Measurements from ENCODE around the gene TMEM271.

The TMEM271 gene

DNA sequence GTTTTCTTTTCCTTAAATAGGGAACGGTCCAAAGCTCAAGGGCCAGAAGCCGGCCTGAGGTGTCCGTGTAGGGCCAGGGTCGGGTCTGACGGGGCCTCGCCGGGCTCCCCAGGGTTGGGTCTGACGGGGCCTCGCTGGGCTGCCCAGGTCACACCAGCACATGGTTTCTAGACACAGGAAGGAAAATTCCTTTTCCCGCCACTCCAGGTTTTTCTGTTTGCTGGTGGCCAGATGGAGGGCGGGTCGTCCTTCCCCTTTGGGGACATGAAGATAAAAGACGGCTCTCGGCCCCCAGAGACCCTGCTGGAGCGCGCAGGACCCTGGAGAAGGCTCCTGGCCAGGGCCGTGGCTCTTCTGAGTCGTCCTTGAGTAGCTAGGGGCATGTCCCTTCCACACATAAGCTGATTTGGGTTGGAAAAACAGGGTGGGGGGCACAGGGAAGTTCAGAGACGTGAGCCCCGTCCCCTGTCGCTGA is 42.0 kb downstream of the TMEM271 start:
- no peak for DNase-seq (ENCODE audit: low spot score)

DNA sequence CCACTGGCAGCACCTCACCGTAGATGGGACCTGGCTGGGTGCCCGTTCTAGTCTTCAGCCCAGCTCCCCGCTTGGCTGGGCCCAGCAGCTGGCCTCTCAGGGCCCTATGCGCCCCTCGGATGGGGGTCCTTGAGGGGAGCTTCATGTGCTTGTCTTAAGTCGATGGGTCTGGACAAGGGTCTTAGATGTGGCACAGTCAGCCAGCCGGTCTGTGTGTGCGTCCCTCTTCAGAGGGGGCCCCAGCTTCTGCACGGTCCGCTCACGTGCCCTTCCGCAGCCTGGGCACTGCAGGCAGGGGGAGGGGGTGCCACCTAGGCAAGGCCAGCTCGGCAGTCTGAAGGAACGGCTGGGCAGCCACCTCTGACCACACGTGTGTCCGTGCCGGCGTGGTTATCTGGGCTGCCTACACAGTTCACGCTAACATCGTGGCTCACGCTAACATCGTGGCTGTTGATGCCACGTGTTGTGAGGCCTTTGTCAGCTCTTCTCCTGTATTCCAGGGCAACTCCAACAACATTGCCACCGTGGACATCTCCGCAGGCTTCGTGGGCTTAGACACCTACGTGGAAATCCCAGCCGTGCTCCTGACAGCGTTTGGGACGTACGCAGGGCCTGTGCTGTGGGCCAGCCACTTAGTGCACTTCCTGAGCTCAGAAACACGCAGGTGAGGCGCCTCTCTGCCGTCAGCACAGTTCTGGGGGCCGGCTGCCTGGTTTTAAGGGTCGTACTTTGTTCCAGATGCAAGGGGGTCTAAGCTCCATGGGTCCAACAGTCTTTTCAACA is 42.6 kb downstream of the TMEM271 start:
- no peak for DNase-seq (ENCODE audit: low spot score)

DNA sequence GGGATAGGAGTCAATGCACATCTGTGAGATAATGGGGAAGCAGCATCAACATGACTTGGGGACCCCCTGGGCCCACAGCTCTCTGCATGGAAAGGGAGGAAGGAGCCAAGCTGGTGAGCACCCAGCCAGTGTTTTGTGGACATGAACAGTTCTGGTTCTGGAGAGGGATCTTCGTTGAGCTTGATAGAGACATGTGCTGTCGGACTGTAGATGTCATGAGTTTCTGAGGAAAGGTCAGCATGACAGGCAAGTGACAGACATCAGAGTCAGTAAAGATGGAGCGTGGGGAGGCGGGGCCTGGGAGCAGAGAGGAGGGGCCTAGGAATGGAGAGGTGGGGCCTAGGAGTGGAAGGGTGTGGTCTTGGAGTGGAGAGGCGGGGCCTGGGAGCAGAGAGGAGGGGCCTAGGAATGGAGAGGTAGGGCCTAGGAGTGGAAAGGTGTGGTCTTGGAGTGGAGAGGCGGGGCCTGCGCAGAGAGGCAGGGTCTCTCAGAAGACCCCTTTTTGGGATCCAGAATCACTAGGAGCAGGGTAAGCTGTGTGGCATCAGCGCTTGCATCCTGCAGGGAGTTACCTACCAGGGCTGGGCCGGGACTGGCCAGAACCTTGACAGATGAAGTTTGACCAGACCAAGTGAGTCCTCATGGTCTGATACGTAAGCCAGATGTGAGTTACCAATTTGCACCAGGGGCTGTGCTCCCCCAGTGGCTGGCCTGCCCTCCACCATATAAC is 43.3 kb downstream of the TMEM271 start:
- peak; percentile 15 for DNase-seq (ENCODE audit: low spot score)

DNA sequence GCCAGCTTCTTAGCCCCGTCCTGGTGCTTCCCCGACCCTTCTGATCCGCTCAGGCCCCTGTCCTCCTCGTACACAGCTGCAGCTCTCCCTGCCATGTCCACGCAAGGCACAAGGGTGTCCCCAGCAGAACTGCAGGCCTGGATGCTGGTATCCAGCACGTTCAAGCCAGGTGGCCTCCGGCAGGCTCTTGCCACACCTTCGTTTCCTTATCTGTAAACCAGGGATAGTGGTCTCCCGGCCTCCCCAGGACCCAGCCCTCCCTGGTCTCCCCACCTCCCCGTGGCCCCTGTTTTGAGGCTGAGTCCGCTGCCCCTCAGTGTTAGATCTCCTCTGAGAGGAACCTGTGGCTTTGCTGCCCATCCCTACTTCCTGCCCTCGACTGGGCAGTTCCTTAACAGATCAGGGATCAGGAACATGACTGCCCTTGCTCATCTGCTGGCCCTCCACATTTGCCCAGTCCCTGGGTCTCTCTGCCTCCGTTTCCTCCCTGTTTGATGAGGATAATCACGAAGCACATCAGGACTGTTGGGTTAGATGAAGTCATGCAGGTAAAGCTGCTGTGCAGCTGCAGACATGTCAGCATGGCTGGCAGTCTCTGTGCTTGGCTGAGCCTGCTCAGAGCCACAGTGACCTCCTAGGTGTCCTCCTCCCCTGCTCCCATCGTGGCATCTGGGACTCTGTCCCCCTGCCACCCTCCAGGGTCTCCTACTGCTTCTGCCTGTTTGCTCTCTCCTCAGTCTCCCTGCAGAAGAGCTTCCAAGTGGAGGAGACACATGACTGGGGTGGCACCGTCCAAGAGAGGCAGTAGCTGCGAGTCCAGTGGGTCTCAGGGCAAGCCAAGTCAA is 44.2 kb downstream of the TMEM271 start:
- DNase-seq (ENCODE audit: low spot score) = no peak

DNA sequence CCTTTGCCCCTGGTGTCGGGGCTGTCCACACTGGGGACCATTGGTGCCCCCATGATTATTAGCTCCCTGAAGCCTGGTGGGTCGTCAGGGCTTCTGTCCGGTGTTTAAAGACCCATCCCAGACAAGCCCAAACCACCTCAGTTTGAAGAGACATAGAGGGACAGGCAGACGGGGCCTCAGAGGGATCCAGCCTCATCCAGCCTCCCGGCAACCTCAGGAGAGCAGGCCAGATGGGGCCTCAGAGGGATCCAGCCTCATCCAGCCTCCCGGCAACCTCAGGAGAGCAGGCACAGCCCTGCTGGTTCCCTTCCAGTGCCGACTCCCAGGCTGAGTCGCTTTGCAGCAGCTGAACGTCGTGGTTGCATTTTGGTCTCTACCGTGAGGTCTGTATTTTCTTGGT is 45.0 kb downstream of the TMEM271 start:
- no peak for DNase-seq (ENCODE audit: low spot score)

DNA sequence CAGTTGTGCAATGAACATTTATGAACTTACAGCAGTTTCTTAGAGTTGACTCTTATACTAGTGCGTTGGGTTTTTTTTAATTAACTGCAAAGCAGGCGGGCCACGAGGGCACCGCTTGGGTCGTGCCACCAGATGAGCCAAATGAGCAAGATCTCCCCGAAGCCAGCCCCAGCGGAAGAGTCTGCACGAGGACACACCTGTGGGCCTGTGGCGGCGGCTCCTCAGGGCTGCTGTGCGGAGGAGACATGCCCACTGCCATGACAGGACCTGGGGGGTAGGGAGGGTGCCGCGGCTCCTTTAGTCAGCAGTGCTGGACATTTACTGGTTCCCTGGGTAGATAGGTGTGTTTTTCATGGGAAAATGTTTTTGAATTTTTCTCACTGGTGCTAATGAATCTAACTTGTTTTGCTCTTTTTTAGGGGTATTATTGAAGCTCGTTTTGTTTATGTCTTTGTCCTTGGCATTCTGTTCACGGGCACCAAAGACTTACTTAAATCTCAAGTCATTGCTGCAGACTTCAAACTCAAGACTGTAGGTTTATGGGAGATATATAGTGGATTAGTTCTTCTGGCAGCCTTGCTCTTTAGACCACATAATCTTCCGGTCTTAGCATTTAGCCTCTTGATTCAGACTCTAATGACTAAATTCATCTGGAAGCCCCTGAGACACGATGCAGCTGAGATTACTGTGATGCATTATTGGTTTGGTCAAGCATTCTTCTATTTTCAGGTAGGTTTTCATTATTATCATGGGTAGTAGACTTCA is 45.9 kb downstream of the TMEM271 start:
- no peak for DNase-seq (ENCODE audit: low spot score)

DNA sequence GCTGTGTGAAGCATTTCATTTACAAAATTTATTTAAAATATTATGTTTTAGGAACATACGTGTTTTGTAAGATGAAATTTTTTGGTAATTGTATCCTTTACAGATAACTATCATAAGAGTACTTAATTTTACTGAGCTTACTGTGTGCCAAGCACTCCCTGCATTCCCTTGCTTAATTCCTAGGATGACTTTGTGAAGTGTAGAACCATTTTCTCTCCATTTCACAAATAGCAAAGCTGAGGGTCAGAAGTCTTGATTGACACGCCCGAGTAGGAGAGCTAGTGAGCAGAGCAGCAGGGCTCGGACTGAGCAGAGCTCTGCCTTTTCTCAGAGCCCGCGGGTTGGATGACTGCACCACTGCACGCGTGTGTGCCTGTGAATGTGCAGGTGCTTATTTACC is 46.5 kb downstream of the TMEM271 start:
- DNase-seq (ENCODE audit: low spot score) = no peak

DNA sequence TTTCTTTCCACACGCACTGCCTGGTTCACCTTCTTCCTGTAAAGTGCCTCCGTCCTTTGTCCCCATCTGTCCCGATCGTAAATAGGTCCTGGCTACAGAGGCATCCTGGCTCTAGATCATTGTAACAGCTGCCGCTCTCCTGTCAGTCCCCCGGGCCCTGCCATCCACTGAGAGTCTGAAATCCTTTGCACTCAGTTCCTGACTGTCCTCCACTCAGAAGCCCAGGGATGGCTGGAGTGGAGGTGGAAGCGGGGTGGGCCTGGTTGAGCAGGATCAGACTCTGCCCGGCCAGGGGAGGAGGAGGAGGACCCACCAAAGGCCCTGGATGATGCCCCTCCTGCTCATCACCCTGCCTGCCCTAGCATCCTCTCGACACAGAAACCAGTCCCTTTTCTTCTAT is 47.3 kb downstream of the TMEM271 start:
- DNase-seq (ENCODE audit: low spot score) = no peak

DNA sequence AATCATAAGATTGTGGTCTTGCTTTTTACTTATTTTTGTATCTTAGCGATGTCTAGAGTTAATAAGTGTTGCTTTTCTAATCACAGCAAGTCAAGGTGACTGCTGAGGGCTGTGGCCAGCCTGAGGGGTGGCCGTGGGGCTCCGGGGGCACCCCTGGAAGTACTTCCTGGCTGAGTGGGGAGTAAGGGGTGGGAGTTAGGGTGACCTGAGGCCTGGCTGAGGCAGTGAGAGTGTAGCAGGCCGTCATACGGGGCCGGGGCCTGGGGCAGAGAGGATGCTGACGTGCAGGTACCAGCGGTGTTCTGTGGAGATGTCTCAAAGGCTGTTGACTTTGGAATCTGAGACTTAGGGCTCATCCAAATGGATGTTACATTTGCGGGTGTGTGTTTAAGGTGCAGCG is 47.8 kb downstream of the TMEM271 start:
- no peak for DNase-seq (ENCODE audit: low spot score)

DNA sequence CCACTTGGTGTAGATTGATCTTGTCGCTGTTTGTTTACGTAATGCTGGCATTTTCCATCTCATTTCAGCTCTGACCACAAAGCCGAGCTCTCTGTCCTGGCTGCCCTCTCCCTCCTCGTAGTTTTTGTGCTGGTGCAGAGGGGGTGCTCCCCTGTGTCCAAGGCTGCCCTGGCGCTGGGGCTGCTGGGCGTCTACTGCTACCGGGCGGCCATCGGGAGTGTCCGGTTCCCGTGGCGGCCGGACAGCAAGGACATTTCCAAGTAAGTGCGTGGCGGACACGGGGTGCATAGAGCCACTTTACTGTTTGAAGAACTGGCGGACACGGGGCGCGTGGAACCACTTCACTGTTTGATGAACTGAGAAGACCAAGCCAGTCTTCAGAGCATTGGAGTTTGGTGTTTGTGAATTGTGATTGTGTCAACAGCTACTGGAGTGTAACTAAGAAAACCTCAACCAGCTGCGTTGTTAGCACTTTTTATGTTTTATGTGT is 49.1 kb downstream of the TMEM271 start:
- no peak for DNase-seq (ENCODE audit: low spot score)

DNA sequence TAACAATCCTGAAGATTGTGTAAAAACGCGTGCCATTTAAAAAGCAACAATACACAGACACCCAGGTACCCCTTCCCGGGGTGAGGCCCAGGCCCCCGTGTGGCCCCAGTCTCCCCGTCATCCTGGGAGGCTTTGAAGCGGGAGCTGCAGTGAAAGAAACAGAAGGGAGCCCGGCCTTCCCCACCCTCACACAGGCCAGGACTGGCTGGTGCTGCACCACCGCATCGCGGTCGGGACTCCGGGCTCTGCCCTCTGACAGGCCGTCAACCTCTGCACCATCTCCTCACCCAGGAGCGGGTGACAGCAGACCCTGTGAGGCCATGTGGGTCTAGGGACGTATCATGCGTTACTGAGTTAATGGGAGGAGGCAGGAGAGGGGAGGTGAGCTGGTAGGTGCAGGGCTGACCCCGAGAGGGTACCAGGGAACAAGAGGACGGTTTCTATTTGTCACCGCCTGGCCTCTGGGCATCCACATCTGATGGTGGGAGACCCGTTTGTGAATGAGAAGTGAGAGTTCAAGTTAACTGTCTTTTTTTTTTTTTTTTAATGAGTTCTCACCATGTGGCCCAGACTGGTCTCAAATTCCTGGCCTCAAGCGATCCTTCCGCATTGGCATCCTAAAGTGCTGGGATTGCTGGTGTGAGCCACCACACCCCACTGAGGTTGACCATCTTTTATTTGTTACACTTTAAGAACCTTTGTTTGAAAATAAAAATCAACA is 49.7 kb downstream of the TMEM271 start:
- no peak for DNase-seq (ENCODE audit: low spot score)

DNA sequence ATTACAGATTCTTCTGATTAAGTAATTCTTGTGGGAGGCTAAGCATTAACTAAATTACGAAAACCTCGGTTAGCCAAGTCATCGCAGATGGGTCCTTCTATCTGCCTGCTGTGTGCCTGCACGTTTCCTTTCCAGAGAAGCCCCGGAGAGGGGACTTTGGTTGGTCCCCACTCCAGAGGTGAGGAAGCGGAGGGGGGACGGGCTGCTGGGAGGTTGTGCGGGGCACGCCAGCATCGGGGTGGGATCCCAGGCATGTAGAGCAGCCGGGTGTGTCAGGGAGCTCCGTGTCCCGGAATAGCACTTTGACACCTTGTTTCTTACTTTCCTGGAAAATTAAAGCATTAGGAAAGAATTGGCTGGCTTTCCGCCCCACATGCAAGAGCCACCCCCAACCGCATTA is 50.4 kb downstream of the TMEM271 start:
- DNase-seq (ENCODE audit: low spot score) = no peak

DNA sequence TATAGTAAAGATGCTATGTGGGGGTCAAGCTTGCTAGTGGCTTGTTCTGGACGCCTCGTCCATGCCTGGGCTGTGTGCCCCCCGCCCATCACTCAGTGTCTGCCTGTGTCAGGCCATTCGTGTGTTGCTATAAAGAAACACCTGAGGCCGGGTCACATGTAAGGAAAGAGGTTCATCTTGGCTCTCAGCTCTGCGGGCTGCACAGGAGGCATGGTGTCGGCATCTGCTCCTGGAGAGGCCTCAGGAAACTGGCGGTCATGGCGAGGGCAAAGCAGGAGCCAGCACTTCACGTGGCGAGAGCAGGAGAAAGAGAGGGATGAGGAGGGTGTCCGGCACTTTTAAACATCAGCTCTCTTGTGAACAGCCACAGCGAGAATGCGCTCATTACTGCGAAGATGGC is 51.9 kb downstream of the TMEM271 start:
- DNase-seq (ENCODE audit: low spot score) = no peak

Measured in SK-N-DZ (cell line).